ENCODE data around the gene ICAM1.
"Not testable (repeated sequence)": the region's sequence is repeated elsewhere in the genome, so short reads cannot be mapped to it uniquely, and the experiment has no call there.

Gene ICAM1, protein sequence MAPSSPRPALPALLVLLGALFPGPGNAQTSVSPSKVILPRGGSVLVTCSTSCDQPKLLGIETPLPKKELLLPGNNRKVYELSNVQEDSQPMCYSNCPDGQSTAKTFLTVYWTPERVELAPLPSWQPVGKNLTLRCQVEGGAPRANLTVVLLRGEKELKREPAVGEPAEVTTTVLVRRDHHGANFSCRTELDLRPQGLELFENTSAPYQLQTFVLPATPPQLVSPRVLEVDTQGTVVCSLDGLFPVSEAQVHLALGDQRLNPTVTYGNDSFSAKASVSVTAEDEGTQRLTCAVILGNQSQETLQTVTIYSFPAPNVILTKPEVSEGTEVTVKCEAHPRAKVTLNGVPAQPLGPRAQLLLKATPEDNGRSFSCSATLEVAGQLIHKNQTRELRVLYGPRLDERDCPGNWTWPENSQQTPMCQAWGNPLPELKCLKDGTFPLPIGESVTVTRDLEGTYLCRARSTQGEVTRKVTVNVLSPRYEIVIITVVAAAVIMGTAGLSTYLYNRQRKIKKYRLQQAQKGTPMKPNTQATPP

DNA sequence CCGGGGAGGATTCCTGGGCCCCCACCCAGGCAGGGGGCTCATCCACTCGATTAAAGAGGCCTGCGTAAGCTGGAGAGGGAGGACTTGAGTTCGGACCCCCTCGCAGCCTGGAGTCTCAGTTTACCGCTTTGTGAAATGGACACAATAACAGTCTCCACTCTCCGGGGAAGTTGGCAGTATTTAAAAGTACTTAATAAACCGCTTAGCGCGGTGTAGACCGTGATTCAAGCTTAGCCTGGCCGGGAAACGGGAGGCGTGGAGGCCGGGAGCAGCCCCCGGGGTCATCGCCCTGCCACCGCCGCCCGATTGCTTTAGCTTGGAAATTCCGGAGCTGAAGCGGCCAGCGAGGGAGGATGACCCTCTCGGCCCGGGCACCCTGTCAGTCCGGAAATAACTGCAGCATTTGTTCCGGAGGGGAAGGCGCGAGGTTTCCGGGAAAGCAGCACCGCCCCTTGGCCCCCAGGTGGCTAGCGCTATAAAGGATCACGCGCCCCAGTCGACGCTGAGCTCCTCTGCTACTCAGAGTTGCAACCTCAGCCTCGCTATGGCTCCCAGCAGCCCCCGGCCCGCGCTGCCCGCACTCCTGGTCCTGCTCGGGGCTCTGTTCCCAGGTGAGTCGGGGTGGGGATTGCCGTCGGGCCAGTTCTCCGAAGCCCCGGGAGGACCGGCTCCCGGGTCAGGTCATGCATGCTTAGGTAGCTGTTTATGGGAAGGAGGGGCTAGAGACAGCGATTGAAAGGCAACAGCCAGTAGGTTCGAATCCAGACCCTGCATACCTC, at the start of gene ICAM1:
Gene ICAM1, plus strand, starts transcription at position 505 of the 779 bp plus-strand sequence. Its CDS starts 40 bp downstream, at position 545.
- DNase-seq: peak; percentile 97

DNA sequence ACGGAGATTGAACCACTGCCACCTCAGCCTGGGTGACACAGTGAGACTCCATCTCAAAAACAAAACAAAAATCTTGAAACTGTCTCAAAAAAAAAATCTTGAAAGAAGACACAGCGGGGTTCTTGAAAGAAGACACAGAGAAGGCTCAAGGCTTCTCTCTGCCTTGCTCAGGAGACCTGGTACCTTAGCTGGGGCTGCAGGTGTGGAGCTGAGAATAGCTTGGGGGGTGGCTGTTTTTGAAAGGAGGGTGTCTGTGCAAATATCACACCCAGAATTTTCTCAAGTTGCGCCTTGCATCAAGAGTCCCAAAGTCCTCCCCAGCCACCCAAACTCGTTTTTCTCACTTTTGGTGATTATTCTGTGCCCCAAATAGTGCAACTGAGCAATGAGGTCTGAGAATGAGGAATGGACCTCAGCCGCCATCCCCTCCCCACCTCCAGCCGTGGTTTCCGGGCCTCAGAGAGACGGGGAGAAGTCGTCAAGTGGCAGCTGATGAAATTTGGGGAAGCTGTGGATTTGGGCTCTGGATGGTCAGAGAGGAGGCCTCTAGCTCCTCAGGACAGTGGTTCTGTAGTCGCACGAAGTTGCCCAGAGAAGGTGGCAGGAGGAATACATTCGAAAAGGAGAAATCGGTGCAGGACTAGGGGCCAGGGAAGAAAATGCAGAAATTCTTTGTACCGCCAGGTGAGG, 48.6 kb upstream of the ICAM1 start:
- DNase-seq: peak; percentile 55

DNA sequence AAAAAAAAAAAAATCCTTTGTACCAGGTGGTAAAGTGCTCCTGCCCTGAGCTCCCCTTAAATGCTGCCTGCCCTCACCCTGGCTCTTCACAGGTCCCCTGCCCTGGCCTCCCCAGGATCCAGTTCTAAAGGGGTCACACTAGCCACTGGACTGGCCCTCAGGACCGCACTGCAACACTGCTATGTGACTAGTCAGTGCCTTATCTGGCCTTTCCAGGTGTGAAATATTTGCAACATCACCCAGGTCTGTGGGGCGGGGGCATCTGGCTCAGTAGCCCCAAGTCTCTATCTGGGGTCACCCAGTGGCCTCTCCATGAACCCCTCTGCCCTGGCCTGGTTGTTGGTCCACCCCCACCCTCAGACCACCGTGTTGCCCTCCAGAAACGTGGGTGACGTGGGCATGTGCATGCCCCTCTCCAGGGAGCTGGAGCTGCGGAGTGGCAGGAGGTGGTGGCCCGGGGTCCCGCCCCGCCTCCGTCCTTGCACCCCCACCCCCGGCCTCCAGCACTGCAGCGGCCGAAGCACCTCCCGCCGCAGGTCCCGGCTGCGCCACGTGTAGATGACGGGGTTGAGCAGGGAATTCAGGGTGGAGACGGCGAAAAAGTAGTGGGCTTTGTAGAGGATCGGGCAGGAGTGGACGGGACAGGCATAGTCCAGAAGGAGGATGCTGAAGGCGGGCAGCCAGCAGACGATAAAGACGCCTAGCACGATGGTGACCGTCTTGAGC, 47.3 kb upstream of the ICAM1 start:
- DNase-seq: no peak

DNA sequence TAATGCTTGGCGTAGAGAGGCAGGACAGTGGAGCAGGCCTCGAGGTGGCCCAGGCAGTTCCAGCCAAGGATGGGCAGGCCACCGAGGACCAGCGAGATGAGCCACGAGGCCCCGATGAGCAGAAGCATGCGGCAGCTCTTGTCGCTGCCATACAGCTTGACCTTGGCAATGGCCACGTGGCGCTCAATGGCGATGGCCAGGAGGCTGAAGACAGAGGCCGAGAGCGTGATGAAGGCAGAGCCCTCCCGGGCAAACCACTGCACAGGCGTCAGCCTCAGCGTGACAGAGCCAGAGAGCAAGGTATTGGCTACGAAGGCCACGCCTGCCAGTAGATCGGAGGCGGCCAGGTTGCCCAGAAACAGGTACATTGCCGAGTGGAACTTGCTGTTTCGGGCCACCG, 46.6 kb upstream of the ICAM1 start:
- no peak for DNase-seq

DNA sequence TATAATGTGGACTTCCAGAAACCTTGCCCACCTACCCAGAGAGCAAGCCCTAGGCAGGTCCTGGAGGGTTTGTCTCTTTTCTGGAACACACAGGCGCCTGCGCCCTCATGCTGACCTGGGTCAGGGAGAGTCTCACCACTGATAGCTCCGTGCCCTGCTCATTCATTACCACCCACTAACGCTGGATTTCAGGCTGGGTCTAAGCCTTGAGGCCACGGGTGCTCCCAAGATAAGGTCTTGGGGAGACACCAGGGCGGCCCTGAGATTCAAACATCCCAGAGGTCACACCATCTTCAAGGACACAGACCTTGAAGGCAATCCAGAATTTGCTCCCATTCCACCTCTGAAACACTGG, 44.9 kb upstream of the ICAM1 start:
- no peak for DNase-seq

DNA sequence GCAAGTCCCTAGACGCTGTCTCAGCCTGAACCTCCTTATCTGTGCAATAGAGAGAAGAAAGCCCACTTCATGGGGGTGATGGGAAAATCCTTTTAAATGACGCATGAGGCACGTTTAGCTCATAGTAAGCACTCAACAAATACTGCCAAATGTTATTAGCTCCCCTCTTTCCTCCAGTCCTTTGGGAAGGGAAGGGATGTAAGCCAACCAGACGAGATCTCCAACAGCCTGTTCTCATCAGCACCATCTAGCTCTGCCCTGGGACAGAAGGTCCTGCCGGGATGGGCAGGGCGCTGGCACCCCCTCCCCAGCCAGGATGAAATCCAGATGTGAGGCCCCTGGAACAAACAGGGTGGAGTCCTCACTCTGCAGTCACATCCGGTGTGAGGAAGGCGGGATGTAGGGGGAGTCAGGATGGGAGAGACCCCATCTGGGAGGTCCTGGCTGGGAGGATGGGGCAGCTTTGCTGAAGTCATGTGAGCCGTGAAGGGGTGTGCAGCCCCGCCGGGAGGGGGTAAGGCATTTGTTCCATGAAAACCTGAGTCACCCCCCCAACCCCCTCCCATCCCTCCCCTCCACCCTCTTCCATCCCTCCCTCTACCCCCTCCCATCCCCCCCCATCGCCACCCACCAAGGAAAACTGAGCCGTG, 44.4 kb upstream of the ICAM1 start:
- DNase-seq: no peak

DNA sequence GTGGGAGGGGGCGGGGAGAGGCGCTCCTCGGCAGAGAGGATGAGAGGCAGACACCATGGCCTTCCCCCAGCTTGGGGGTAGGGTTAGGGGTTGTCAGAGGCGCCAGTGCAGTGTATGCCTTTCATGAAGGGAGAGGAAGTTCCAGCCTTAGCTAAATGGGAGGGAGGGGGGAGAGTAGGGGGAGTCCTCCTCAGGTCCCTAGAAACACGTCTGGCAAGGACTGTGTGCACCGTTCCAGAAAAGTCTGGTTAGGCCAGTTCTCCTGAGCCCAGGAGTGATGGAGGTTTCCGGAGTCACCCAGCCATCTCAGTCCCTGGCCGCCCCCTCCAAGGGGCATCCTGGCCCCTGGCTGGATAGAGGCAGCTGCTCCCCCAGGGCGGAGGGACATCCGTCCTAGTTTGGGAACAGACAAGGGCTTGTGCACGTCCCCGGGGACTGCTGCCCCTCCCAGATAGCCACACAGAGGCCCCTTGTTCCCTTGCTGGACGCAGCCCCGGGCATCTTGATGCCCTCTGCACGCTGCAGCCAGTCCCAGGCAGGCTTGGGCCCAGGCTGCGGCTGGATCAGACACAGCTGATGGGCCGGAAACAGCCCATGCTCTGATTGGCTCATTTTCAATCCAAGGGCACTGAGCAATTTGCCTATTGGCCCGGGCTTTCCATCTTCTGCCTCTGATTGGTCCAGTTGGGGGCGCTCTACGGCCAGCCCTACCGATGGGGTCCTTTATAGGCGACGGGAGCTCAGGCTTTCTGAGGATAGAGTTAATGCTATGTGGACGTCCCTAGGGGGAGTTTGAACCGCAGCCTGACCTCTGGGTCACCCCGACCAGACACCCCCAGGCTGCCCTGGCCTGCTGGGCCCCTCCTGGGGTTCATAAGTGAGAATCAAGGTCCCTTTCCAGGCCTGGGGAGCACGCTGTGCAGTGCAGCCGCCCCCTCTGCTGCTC, 43.6 kb upstream of the ICAM1 start:
- DNase-seq: no peak

DNA sequence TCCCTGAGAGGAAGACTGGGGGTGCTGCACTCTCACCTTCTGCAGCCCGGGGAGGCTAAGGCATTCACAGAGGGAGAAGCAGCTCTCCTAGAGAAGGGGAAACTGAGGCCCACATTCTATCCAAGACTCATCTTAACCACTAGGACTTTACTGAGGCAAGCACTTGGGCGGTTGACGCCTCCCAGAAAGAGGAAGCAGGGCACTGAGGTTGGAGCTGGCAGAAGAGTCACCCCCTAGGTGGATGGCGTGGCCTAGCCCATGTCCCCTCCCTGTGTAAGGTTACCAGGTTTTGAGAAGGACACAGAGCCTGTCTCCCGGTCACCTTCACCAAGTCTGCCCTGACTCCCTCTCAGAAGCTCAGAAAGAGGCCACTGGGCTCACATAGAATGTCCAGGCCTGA, 42.5 kb upstream of the ICAM1 start:
- no peak for DNase-seq

DNA sequence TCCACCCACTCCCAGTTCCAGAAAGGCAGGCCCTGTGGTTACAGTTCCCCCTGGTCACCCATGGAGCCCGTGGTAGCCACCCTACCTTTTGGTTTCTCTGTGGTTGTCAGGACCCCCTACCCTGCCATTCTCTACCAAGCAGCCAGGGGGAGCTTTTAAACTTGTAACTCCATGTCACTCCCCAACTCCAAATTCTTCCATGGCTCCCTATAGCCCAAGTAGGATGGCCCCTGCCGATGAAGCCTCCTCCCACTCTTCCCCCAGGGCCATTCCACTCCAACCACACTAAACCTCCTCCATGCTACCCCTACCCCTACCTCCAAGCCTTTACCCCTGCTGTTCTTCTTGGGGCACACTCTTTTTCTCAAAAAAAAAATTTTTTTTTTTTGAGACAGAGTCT, 42.0 kb upstream of the ICAM1 start:
- DNase-seq: peak; percentile 87

DNA sequence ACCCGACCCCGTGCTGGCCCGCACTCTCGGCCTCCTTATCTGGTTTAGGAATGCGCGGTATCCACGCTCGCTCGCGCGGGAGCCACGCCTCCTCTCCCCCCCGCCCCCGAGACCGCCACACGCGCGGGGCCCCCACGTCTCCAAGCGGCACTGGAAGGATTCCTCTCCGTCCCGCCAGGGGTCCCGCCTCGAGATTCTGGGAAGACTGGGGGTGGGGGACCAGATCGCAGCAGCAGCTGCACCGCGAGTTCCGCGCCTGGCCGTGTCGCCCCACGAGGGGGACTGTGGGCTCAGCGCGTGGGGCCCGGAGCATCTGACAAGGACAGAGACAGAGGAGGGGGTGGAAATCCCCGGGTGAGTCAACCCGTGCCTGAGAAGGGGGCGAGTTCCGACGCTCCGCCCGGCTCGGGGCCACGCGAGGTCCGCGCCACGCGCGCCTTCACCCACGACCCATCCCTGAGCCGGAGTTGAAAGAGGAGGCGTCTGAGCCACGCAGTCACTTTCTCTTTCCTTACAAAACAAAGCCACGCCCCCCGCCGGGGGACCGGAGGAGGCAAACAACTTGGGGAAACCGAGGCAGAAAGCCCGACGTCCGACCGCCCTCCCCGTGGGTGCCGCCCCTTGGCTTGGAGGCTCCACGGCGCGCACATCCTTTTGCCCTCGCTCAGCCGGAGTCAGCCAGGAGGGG, 40.6 kb upstream of the ICAM1 start:
- DNase-seq: peak; percentile 64

DNA sequence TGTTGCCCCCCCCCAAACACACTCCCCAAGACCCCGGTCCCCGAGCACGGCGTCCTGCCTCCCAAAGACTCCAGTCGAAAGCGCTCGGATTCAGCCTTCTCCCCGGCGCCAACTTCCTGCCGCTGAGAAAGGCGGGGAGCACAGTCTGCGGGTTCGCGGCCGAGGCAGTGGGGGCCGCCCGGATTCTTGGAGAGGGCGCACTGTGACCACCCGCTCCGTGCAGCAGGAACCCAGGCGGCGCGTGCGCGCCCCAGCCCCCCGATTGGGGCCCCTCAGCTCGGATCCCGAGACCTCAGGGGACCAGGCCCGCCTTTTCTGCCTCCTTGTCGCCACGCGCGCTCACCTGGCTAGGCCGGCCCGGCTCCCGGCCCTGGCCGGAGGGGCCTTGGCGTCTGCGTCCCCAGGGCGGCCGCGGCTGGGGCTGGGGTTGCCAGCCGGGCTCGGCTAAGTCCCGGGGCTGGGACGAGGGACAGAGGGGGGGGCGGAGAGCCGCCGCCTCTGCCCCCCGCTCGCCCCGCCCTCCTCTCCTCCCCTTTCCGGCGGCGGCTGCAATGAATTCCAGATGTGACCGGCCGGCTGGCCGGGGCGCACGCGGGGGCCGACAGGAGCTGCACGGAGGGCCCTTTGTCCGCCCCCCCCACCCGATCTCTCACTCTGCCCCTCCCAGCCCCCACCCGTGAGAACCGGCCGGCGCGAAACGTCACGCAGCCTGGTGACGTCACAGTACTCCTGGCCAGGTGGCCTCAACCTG, 39.9 kb upstream of the ICAM1 start, which contains the start of gene S1PR2:
Gene S1PR2, minus strand, starts transcription at position 471 of the 751 bp plus-strand sequence. CDS start 6,426 bp downstream, outside the sequence.
- DNase-seq: peak; percentile 94

DNA sequence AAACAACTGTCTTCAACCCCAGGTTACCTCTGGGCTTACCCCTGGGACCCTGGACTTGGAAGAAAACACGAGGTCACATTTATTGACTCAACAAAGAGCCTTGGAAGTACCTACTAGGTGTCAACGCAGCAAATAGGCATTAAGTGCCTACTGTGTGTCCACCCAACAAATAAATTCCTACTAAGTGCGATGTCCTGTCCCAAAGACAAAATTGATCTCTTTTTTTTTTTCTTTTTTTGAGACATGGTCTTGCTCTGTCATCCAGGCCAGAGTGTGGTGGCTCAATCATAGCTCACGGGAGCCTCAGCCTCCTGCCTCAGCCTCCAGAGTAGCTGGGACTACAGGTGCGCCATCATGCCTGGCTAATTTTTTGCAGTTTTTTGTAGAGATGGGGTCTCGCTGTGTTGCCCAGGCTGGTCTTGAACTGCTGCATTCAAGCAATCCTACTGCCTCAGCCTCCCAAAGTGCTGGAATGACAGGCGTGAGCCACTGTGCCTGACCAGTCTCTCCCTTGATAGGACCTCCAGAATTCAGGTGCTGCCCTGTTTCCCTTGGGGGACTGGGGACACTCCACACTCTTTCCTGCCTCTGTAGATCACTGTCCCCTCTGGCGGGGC, 39.2 kb upstream of the ICAM1 start:
- no peak for DNase-seq

DNA sequence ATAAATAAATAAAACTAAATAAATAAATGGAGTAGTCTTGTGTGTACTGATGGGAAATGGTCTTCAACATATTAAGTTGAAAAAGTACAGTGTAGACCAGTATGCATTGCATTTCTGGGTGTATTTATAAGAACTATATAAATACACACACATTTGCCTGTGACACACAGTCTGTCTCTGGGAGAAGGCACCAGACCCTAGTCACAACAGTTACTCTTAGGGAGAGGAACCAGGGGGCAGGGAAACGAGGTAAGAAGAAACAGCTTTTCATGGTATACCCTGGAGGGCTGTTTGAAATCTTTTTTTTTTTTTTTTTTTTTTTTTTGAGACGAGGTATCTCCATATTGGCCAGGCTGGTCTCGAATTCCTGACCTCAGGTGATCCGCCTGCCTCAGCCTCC, 37.0 kb upstream of the ICAM1 start:
- no peak for DNase-seq

DNA sequence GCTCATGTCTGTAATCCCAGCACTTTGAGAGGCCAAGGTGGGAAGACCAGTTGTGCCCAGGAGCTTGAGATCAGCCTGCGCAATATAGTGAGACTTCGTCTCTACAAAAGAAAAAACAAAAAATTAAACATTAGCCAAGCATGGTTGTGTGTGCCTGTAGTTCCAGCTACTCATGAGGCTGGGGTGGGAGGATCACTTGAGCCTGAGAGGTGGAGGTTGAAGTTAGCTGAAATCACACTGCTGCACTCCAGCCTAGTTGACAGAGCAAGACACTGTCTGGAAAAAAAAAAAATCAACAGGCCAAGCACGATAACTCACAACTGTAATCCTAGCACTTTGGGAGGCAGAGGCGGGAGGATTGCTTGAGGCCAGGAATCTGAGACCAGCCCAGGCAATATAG, 35.9 kb upstream of the ICAM1 start:
- DNase-seq: no peak

DNA sequence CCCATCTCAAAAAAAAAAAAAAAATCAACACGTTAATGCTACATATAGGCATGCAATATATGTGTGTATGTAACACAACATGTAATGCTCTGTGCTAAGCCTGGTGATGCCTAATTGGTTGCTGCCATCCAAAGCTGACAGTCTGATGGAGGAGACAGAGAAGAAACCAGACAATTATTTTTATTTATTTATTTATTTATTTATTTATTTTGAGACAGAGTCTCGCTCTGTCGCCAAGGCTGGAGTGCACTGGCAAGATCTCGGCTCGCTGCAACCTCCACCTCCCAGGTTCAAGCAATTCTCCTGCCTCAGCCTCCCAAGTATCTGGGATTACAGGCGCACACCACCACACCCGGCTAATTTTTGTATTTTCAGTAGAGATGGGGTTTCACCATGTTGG, 35.5 kb upstream of the ICAM1 start:
- not testable (repeated sequence) for DNase-seq

DNA sequence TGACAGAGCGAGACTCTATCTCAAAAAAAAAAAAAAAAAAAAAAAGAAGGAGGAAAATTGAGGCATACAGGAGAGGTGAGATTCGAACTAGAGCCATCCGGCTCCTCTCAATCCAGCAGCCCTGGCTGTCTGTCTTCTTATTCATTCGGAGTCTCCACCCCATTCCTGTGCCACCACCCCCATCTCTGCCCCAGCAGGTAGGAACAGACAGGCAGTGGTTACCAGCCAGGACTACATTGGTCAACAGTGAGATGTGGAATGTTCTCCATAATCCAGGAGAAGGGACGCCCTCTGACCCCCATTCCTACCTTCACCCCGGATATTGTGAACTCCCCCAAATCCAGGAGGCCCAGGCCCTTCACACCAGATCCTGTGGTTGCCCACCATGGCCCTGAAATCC, 33.2 kb upstream of the ICAM1 start:
- DNase-seq: no peak

DNA sequence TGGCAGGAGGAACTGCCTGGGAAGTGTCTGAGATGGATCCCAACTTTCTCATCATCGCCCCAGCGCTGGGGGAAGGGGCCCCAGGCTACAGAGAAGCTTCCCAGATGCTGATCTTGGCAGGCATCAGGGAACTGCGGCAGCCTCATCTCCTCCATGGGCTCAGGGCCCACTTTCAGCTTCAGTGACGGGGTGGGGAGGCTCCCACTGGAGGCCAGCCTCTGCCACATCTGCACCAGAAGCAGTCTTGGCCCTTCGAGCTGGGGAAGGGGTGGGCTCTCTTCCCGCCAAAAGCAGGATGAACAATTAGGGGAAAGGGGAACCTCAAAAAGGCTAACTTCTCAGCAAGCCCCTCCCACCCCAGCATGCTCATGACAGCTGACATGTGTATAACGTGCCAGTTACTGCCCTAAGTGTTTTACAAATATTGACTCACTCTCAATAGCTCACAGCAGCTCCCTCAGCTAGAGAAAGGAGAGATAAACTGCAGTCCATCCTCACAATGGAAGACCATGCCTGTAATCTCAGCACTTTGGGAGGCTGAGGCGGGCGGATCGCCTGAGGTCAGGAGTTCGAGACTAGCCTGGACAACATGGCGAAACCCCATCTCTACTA, 32.6 kb upstream of the ICAM1 start:
- DNase-seq: no peak

DNA sequence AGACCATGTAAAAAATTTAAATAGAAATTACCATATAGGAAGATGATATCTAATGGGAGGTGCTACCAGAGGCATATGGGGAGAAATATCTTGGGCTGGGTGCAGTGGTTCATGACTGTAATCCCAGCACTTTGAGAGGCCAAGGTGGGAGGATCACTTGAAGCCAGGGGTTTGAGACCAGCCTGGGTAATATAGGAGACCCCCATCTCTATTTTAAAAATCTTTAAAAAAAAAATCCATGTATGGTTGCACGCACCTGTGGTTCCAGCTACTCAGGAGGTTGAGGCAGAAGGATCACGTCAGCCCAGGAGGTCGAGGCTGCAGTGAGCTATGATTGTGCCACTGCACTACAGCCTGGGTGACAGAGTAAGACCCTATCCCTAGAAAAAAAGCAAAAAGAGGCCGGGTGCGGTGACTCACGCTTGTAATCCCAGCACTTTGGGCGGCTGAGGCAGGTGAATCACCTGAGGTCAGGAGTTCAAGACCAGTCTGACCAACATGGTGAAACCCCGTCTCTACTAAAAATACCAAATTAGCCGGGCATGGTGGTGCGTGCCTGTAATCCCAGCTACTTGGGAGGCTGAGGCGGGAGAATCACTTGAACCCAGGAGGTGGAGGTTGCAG, 29.0 kb upstream of the ICAM1 start:
- DNase-seq: not testable (repeated sequence)
